COLO829 (cell line): ENCODE measurements around the gene IFNA13.
A peak's percentile ranks its signal among the peaks of the same experiment; 100 is the strongest.

ENCODE experiments used
- DNase-seq: peaks from one replicate; pipeline ENCODE4 v3.0.0; 2012; ENCODE audit warnings: low spot score

IFNA13 gene

DNA sequence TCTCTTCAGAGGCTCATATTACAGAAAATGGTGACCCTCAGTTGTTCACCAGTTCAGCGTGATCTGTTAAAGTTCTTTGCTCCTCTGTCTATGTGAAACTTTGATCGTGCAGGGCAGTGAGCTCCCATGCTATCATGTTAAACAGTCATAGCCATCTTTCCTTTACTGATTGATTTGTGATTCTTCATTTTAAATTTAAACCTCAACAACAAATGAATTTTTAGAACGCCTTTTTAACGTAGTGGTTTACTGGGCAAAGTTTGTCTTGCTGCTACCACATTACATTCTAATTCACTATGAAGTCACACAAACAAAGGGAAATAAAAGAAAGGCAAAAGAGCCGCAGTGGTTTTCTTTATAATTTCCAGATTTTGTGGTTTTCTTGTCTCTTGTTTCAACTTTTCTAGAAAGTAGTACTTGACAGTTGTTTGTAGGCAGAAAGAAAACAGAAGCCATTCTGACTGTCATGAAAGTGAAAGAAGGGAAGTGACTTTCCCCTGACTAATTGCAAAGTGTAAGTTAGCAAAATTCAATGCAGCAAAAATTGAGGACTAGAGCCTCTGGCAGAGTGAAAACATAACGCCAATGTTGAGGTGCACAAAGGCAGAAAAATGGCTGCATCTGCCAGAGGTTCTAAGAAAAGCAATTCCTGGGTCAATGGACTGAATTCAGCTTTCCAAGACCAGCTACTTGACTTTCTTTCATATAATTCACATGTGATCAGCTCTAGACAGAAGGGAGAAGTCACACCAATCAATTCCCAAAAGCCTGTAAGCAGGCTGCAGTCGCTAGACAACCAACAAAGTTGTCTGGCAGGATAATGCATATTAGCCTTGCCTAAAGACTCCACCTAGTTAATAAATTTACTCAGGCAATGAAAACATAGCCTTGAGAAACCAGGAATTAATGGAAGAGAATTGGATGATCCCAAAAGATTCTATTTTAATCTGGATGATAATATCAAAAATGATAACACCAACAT, 10.1 kb downstream of the IFNA13 start:
- DNase-seq: no peak

DNA sequence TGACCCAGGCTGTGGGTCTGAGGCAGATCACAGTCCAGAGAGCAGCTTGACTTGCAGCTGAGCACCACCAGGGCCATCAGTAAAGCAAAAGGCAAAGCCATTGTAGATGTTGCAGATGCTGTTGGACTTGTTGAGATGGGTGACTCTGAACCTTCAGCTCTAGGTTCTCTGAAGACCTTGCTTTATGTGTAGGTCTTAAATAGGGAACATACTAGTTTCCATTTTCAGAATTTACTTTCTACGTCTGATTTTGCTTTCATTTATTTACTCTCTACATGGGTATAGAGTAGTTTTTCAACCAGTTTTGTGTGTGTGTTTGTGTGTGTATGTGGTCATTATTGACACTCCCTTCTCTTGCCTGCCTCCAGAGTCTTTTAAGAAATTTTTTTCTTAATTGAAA, 17.1 kb downstream of the IFNA13 start, which contains the start of gene IFNA6:
TSS of gene IFNA6 (minus strand) at position 101 of the 400 bp plus-strand sequence. CDS start at position 101, 0 bp downstream.
- DNase-seq: no peak

DNA sequence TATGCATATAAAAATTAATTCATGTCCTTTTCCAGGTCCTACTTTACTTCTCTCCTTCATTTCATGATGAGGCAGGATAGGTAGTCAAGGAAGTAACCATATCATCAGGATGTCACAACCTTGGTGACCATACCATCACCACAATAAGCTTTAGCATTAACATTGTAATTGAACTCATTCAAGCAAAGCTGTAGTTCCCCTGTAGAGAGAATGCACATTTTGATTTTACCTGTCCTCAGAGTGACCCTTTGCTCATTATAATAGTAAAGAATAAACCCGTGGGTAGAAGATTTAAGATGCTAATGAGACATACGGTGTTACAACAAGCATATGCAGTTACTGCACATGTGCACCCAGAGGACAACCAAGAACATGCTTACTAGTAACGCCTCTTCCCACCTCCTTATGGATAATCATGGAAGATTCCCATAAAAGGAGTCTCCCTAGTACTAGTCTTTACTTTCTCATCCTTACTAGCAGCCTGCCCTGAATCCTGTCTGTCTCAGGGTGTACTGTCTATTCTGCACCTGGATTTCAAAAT, 19.4 kb downstream of the IFNA13 start:
- DNase-seq: no peak

DNA sequence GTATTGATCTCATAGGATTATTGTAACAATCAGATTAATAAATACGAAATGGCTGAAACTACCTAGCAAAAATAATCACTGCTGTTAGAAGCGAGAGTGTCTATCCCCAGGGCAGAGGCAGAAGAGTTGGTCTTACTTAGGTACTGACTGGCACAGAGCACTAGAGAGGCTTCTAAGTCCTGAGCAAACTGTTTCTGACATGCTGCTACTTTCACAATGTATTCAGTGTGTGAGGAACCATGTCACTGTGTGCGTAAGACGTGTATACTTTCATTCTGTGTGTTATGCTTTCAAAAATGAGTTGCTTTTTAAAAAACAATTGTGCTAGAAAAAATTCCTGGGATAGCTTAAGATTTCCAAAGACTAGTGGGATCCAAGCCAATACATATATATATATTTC, 27.1 kb downstream of the IFNA13 start:
- no peak for DNase-seq

DNA sequence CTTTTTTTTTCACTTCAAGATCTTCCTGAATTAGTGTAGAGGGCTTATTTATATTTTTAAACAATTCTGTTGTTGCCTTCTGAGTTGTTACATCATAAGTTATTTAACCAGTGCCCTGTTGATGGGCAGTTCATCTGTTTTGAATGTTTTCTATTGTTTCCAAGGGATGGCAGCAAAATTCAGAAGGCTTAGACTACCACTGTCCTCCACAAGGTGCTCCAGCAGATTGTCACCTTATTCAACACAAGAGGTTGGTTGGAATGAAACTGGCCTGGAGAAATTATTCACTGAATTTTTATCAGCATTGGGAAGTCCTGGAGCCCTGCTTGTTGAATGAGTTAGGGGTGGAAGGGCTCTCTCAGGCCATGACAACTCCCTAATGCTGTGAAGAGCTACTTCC, 31.4 kb downstream of the IFNA13 start:
- no peak for DNase-seq

DNA sequence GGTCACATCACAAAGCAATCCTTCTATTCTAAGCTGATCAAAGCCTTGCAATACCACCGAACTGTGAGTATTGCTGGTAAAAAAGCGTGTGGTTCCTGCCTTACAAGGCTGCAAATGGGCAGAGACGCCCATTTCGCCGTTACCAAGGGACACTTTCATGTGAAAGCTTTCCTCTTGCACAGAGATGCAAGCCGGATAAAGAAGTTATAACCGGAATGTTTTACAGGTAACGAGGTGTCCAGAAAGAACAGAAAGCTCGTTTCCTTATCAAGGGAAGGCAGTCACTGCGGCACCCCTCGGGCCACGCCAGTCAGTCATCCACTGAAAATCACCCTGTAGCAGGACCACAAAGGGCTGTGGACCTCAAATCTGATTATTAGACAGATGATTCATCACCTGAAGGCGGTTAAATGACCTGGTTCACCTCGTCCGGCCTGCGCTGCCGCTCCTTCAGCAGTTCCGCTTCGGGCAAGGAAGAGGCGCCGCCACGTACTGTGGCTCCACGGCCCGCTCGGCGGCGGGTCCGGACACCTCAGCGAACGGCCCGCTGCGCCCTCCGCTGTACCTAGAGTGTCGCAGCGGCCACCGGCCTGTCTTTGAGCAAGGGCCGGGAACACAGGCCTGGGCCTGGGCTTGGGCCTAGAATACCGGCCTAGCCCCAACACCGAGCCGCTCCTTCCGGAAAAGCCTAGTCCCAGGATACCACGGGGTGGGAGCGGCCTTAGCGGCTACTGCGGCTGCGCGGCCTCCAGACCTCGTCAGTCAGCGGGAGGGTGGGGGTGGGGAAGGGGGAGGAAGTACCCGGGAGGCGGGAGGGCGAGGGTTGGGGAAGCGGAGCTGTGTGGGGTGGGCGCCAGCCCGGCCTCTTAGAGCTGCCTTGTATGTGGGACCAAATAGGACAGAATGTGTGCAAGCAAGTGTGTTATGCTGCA, 32.9 kb downstream of the IFNA13 start, which contains the start of gene KLHL9:
TSS of gene KLHL9 (minus strand) at position 704 of the 932 bp plus-strand sequence. CDS start at position 159, 545 bp downstream.
- DNase-seq: peak; percentile 90

DNA sequence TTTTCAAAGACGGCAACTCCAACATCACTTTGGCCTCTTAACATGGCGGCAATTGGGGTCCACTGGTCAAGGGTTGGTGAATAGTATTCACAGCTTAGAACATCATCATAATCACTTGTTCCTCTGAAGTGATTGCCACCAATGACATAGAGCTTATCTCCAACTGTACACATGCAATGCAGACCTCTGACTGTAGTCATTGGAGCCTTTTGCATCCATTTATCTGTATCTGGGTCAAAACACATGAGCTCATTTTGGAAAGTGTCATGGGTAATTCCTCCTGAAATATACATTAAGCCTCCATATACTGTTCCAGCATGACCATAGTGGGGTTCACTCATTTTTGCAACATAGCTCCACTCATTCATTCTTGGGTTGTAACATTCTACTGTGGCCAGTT, 34.6 kb downstream of the IFNA13 start:
- DNase-seq: no peak

DNA sequence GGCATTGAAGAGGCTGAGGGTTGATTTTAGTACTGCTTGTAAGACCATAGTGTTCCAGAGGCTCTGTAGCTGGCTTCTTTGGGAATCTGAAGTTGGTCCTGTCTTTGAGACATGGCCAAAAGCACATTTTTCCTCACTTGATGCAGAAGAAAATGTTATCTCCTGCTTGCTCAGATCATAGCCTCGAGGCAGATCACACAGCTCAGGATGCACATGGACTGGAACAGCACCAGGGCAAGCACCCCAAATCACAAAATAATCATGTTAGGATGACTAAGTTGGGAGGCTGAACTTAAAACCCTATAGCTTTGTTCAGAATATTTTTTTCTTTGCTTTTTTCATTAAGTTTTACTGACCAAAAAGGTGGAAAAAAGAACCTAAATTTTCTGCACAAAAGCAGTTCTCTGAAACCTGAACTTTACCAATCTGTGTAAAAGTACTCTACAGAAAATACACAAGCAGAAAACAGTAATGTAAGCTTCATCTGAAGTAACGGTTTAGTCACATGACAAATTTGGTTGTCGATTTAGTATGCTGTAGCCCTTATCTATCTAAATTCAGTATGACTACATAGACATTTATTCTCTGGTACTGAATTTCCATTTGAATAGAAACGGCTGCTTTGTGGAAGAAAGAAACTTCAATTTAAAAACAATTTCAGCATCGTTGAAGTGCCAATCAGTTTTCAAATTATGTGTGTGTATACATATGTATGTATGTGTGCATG, 36.0 kb downstream of the IFNA13 start:
- DNase-seq: no peak

DNA sequence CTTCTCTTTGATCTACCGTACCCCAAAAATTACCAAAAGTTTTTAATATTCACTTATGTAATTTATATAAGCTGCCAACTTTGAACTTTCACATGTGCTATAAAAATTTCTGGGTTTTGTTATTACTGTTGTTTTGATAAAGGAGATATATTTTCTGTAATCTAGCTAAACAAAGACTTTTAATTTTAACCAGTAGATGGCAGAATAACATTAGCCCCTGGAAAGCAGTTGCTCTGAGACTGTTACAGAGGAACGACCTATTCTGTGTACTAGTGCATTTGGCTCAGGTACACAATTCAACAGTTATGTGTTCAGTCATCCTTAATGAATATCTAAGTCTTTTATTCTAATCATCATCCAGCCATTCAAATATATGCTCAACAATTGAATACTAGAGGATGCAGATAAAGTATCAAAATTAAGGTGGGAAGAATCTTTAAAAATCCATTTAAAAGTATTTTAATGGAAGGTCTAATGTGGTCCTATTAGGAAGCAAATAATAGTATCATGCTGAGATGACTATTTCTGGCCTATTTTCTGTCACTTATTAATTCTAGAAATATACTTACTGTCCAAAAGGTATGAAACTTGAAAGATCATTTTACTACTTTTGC, 41.2 kb downstream of the IFNA13 start:
- peak; percentile 15 for DNase-seq

DNA sequence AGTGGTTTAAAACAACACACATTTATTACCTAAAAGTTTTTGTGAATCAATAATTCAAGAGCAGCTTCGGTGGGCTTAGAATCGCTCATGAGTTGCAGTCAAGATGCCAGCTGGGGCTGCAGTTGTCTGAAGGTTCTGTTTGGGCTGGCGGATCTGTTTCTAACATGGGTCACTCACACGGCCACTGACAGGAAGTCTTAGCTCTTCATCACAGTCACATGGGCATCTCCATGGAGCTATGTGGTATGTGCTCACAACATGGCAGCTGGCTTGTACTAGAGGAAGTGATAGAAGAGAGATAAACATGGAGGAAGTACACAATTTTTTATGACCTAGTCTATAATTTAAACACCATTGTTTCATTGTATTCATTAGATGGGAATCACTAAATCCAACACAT, 43.8 kb downstream of the IFNA13 start:
- no peak for DNase-seq

DNA sequence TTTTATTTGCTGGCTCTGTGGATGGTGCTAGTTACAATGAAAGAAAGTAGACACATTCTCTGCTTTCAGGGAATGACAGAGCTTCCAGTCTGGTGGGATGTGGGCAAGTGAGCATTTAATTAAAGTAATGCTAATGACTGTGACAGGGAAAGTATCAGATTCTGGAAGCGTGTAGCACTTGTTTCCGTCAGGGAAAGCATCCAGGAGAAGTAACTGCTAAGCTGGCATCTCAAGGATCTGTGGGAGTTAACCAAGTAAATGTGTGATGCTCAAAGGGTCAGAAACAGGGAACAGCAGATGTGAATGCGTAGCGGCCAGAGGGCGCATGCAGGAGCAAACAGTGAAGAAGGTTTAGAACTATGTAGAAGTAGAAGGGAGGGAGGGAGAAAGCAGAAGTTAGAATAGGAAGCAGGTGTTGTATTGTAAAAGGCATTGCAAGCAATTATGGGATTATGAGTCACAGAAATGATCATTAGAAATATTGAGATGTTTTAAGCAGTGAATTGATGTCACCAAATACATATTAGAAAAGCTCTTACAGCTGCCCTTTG, 44.9 kb downstream of the IFNA13 start:
- no peak for DNase-seq

DNA sequence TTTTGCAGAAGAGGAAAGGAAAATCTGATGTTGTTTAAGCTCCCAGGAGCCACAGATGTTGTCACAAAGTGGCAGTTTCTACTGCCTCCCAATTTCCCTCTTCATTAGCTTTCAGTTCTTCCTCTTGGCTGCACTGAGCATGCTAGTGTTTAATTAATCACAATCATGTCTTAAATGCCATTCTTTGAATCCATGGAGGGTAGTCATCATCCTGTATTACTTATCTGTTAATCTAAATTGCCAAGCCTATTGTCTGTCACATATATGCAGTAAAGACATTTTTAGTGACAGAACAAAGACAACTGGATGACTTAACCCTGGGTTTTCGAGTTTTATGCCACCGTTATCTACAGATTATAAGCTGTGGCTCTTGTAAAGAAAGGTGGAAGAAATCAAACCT, 47.4 kb downstream of the IFNA13 start:
- DNase-seq: no peak

DNA sequence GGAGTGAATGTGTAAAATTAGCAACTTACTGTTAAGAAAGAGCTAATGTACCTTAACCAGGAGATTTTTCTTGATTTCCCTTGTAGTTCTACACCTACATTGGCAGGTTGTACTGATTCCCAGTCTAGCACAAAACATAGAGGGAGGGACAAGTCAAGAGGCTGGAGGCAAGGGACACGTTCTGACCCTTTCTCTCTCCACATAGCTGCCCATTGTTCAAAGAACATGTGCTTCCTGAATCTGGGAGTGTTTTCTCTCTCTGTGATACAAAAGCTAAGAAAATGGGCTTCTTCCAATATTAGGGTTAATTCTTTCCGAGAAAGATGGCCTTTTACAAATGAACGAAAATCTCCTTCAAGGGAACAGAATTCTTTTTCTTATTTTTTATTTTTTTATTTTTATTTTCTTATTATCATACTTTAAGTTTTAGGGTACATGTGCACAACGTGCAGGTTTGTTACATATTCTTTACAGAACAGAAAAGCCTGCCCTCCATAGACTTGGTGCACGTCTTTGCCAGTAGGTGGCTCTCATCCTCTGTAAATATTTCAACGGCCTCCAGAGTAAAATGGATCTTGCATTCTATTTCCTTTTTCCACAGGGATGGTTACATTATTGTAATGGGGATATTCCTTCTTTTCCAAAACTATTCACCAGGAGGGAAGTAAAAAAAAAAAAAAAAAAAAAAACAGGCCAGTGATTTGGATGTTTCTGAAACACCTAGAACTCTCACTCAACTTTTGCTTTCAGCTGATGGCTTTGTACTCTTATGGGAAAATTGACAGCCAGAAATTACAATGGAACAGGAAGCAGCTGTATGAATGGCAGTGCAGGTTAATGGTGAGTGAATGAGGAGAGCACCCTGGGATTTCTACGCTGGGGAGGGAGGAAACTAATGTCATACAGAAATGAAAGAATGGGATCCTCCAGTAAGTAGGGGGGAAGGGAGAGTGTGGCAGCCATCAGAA, 49.6 kb downstream of the IFNA13 start:
- no peak for DNase-seq
